Measurements from ENCODE around the gene WNT5A.

The WNT5A gene

DNA sequence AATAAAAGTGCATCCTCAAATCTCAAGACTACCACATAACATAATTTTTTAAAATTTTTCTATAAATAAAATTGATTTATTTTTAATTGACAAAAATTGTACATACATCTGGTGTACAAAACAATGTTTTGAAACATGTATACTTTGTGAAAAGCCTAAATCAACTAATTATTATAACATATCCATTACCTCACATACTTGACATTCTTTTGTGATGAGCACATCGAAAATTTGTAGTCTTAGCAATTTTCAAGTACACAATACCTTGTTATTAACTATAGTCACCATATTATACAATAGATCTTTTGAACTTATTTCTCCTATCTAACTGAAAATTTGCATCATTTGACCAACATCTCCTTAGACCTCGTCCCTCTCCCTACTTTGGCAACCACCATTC, 7.9 kb upstream of the WNT5A start:
- no peak for TF ChIP-seq CREB1 (IDR thresholded peaks at IDR 0.05; ENCODE audit: low read depth)
- no peak for TF ChIP-seq TCF12 (IDR thresholded peaks at IDR 0.05; ENCODE audit: low read depth)
- no peak for TF ChIP-seq TEAD4 (IDR thresholded peaks at IDR 0.05)
- no peak for TF ChIP-seq EP300 (IDR thresholded peaks at IDR 0.05; ENCODE audit: borderline replicate concordance)
- TF ChIP-seq EGR1 (IDR thresholded peaks at IDR 0.05), result no peak
- TF ChIP-seq REST (IDR thresholded peaks at IDR 0.05; ENCODE audit: low read depth), result no peak
- TF ChIP-seq CEBPB (IDR thresholded peaks at IDR 0.05), result no peak
- no peak for TF ChIP-seq ZBTB7A (IDR thresholded peaks at IDR 0.05; ENCODE audit: low read depth)
- no peak for TF ChIP-seq MAX (IDR thresholded peaks at IDR 0.05)
- TF ChIP-seq USF1 (IDR thresholded peaks at IDR 0.05), result no peak
- no peak for TF ChIP-seq FOXM1 (IDR thresholded peaks at IDR 0.05; ENCODE audit: borderline replicate concordance, low read depth)
- no peak for TF ChIP-seq NFIC (IDR thresholded peaks at IDR 0.05)
- no peak for TF ChIP-seq TAF1 (IDR thresholded peaks at IDR 0.05; ENCODE audit: low read depth)
- TF ChIP-seq RAD21 (IDR thresholded peaks at IDR 0.05; ENCODE audit: low read depth), result no peak
- TF ChIP-seq YY1 (IDR thresholded peaks at IDR 0.05; ENCODE audit: low read depth), result no peak

- TF ChIP-seq NFIC (IDR thresholded peaks at IDR 0.05) (no peak), CEBPB (IDR thresholded peaks at IDR 0.05) (no peak), CREB1 (IDR thresholded peaks at IDR 0.05; ENCODE audit: low read depth) (no peak), MAX (IDR thresholded peaks at IDR 0.05) (no peak), ZBTB7A (IDR thresholded peaks at IDR 0.05; ENCODE audit: low read depth) (no peak), FOXM1 (IDR thresholded peaks at IDR 0.05; ENCODE audit: borderline replicate concordance, low read depth) (no peak)
Measured at GRCh38 chr3:55492976-55493375, 5.9 kb upstream of the WNT5A start.

- TF ChIP-seq TCF12 (IDR thresholded peaks at IDR 0.05; ENCODE audit: low read depth), result no peak
- no peak for TF ChIP-seq CREB1 (IDR thresholded peaks at IDR 0.05; ENCODE audit: low read depth)
- TF ChIP-seq ZBTB7A (IDR thresholded peaks at IDR 0.05; ENCODE audit: low read depth), result no peak
- TF ChIP-seq TEAD4 (IDR thresholded peaks at IDR 0.05), result no peak
- TF ChIP-seq RAD21 (IDR thresholded peaks at IDR 0.05; ENCODE audit: low read depth), result no peak
Measured at GRCh38 chr3:55491296-55491816, 4.2 kb upstream of the WNT5A start.

DNA sequence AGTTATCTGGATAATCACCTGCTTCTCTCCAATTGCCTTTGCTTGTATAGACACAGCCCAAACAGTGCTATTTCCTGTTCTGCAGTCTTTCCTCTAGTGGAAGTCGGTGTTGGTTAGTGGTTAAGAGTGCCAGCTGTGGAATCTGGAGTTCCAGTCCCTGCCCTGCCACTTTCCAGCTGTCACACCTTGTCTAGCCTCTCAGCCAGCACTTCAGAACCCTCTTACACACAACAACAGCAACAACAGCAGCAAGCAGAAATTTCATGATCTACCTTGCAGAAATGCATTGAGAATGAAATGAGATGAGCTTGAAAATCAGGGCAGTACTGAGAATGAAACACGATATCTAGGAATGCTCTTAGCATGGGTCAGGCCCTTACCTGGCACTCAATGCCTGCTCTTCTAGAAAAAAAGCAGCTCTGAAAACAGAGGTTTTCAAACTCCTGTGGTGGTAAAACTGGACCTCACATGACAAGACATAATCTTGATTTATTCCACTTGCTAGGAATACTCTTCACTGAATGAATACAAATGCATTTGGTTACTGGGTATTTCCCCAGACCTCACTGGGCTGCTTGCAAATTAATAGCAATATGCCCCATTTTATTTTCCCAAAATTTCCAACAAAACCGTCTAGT, 3.3 kb upstream of the WNT5A start:
- no peak for TF ChIP-seq REST (IDR thresholded peaks at IDR 0.05; ENCODE audit: low read depth)
- no peak for TF ChIP-seq ZBTB7A (IDR thresholded peaks at IDR 0.05; ENCODE audit: low read depth)
- no peak for TF ChIP-seq NFIC (IDR thresholded peaks at IDR 0.05)
- TF ChIP-seq RAD21 (IDR thresholded peaks at IDR 0.05; ENCODE audit: low read depth), result no peak
- no peak for TF ChIP-seq USF1 (IDR thresholded peaks at IDR 0.05)
- TF ChIP-seq TEAD4 (IDR thresholded peaks at IDR 0.05), result no peak
- no peak for TF ChIP-seq TAF1 (IDR thresholded peaks at IDR 0.05; ENCODE audit: low read depth)
- TF ChIP-seq MAX (IDR thresholded peaks at IDR 0.05), result no peak
- no peak for TF ChIP-seq CREB1 (IDR thresholded peaks at IDR 0.05; ENCODE audit: low read depth)
- TF ChIP-seq CEBPB (IDR thresholded peaks at IDR 0.05), result no peak
- TF ChIP-seq YY1 (IDR thresholded peaks at IDR 0.05; ENCODE audit: low read depth), result no peak
- TF ChIP-seq EGR1 (IDR thresholded peaks at IDR 0.05), result no peak
- no peak for TF ChIP-seq EP300 (IDR thresholded peaks at IDR 0.05; ENCODE audit: borderline replicate concordance)

GRCh38 chr3:55489798-55490132, 2.7 kb upstream of the WNT5A start:
- TF ChIP-seq USF1 (IDR thresholded peaks at IDR 0.05) (no peak), NFIC (IDR thresholded peaks at IDR 0.05) (no peak), YY1 (IDR thresholded peaks at IDR 0.05; ENCODE audit: low read depth) (no peak), TAF1 (IDR thresholded peaks at IDR 0.05; ENCODE audit: low read depth) (no peak), MAX (IDR thresholded peaks at IDR 0.05) (no peak), TCF12 (IDR thresholded peaks at IDR 0.05; ENCODE audit: low read depth) (no peak), CEBPB (IDR thresholded peaks at IDR 0.05) (no peak), CREB1 (IDR thresholded peaks at IDR 0.05; ENCODE audit: low read depth) (no peak), TEAD4 (IDR thresholded peaks at IDR 0.05) (no peak), REST (IDR thresholded peaks at IDR 0.05; ENCODE audit: low read depth) (no peak), EP300 (IDR thresholded peaks at IDR 0.05; ENCODE audit: borderline replicate concordance) (no peak), EGR1 (IDR thresholded peaks at IDR 0.05) (no peak)

All from Ishikawa (cell line).